ENCODE data around the gene CCND1. TPM values are rescaled to one million over a fixed set of nuclear protein-coding genes. Genes with fewer than 3 reads are reported as not detected.

Gene CCND1
- total RNA-seq, 1 donor from 2014 or later = 85.0 TPM

DNA sequence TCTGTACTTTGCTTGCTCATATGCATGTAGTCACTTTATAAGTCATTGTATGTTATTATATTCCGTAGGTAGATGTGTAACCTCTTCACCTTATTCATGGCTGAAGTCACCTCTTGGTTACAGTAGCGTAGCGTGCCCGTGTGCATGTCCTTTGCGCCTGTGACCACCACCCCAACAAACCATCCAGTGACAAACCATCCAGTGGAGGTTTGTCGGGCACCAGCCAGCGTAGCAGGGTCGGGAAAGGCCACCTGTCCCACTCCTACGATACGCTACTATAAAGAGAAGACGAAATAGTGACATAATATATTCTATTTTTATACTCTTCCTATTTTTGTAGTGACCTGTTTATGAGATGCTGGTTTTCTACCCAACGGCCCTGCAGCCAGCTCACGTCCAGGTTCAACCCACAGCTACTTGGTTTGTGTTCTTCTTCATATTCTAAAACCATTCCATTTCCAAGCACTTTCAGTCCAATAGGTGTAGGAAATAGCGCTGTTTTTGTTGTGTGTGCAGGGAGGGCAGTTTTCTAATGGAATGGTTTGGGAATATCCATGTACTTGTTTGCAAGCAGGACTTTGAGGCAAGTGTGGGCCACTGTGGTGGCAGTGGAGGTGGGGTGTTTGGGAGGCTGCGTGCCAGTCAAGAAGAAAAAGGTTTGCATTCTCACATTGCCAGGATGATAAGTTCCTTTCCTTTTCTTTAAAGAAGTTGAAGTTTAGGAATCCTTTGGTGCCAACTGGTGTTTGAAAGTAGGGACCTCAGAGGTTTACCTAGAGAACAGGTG lies 11.1 kb downstream of the CCND1 start:
- H3K4me3 Mint-ChIP-seq = no peak overlapping the region
- H3K36me3 Mint-ChIP-seq = peaks cover 23% of the 10 kb centered on the region
- Histone ChIP-seq H2AFZ (replicated peaks) (no peak overlapping the region), H3K79me2 (ENCODE audit: low read depth) (peaks cover 9% of the 10 kb centered on the region), H3K27ac (no peak overlapping the region), H3F3A (ENCODE audit: low read depth) (peaks cover 19% of the 10 kb centered on the region), H3K4me1 (peaks cover 2% of the 10 kb centered on the region), H3K4me3 (no peak overlapping the region), H3K9ac (no peak overlapping the region), H3K27me3 (no peaks in the 10 kb centered on the region), H3K36me3 (no peaks in the 10 kb centered on the region), H3K9me3 (ENCODE audit: low read depth) (no peaks in the 10 kb centered on the region), H4K20me1 (ENCODE audit: low read depth) (peaks cover 56% of the 10 kb centered on the region), H3K4me2 (no peak overlapping the region)
- peaks cover 7% of the 10 kb centered on the region for H3K27me3 Mint-ChIP-seq (ENCODE audit: insufficient read depth, low read depth)
- DNase-seq (ENCODE audit: low spot score) = no peak
- TF ChIP-seq, protein P1, sequence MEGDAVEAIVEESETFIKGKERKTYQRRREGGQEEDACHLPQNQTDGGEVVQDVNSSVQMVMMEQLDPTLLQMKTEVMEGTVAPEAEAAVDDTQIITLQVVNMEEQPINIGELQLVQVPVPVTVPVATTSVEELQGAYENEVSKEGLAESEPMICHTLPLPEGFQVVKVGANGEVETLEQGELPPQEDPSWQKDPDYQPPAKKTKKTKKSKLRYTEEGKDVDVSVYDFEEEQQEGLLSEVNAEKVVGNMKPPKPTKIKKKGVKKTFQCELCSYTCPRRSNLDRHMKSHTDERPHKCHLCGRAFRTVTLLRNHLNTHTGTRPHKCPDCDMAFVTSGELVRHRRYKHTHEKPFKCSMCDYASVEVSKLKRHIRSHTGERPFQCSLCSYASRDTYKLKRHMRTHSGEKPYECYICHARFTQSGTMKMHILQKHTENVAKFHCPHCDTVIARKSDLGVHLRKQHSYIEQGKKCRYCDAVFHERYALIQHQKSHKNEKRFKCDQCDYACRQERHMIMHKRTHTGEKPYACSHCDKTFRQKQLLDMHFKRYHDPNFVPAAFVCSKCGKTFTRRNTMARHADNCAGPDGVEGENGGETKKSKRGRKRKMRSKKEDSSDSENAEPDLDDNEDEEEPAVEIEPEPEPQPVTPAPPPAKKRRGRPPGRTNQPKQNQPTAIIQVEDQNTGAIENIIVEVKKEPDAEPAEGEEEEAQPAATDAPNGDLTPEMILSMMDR (IDR thresholded peaks at IDR 0.05) = no peak
- TF ChIP-seq EZH2 (IDR thresholded peaks at IDR 0.05) (no peak), EZH2phosphoT487 (IDR thresholded peaks at IDR 0.05) (no peak)
- peaks cover 25% of the 10 kb centered on the region for H3K4me1 Mint-ChIP-seq
- no peaks in the 10 kb centered on the region for H3K9me3 Mint-ChIP-seq
- H3K27ac Mint-ChIP-seq = no peak overlapping the region

DNA sequence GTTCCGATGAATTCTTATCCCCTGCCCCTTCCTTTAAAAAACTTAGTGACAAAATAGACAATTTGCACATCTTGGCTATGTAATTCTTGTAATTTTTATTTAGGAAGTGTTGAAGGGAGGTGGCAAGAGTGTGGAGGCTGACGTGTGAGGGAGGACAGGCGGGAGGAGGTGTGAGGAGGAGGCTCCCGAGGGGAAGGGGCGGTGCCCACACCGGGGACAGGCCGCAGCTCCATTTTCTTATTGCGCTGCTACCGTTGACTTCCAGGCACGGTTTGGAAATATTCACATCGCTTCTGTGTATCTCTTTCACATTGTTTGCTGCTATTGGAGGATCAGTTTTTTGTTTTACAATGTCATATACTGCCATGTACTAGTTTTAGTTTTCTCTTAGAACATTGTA lies 12.0 kb downstream of the CCND1 start:
- Histone ChIP-seq H2AFZ (replicated peaks) (no peak overlapping the region), H3K27ac (no peak overlapping the region), H3F3A (ENCODE audit: low read depth) (peaks cover 28% of the 10 kb centered on the region), H3K9me3 (ENCODE audit: low read depth) (no peaks in the 10 kb centered on the region), H3K4me3 (no peak overlapping the region), H4K20me1 (ENCODE audit: low read depth) (peaks cover 47% of the 10 kb centered on the region), H3K4me1 (peaks cover 11% of the 10 kb centered on the region), H3K4me2 (no peak overlapping the region), H3K36me3 (no peaks in the 10 kb centered on the region), H3K9ac (no peak overlapping the region), H3K27me3 (no peaks in the 10 kb centered on the region), H3K79me2 (ENCODE audit: low read depth) (peaks cover 1% of the 10 kb centered on the region)
- Mint-ChIP-seq H3K27me3 (ENCODE audit: insufficient read depth, low read depth) (peaks cover 9% of the 10 kb centered on the region), H3K27ac (no peak overlapping the region), H3K4me1 (peaks cover 33% of the 10 kb centered on the region), H3K9me3 (no peaks in the 10 kb centered on the region), H3K36me3 (peaks cover 23% of the 10 kb centered on the region), H3K4me3 (no peak overlapping the region)
- no peak for DNase-seq (ENCODE audit: low spot score)
- no peak for TF ChIP-seq EZH2 (IDR thresholded peaks at IDR 0.05)

DNA sequence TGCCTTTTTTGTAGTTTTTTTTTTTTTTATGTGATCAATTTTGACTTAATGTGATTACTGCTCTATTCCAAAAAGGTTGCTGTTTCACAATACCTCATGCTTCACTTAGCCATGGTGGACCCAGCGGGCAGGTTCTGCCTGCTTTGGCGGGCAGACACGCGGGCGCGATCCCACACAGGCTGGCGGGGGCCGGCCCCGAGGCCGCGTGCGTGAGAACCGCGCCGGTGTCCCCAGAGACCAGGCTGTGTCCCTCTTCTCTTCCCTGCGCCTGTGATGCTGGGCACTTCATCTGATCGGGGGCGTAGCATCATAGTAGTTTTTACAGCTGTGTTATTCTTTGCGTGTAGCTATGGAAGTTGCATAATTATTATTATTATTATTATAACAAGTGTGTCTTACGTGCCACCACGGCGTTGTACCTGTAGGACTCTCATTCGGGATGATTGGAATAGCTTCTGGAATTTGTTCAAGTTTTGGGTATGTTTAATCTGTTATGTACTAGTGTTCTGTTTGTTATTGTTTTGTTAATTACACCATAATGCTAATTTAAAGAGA lies 12.5 kb downstream of the CCND1 start:
- Histone ChIP-seq H3K4me3 (no peak overlapping the region), H3K27ac (no peak overlapping the region), H3K36me3 (no peaks in the 10 kb centered on the region), H2AFZ (replicated peaks) (no peak overlapping the region), H4K20me1 (ENCODE audit: low read depth) (peaks cover 42% of the 10 kb centered on the region), H3K4me2 (no peak overlapping the region), H3K79me2 (ENCODE audit: low read depth) (no peaks in the 10 kb centered on the region), H3F3A (ENCODE audit: low read depth) (peaks cover 32% of the 10 kb centered on the region), H3K9ac (no peak overlapping the region), H3K27me3 (no peaks in the 10 kb centered on the region), H3K4me1 (peaks cover 13% of the 10 kb centered on the region), H3K9me3 (ENCODE audit: low read depth) (no peaks in the 10 kb centered on the region)
- no peak overlapping the region for H3K27ac Mint-ChIP-seq
- H3K27me3 Mint-ChIP-seq (ENCODE audit: insufficient read depth, low read depth) = peaks cover 9% of the 10 kb centered on the region
- no peak overlapping the region for H3K4me3 Mint-ChIP-seq
- peaks cover 38% of the 10 kb centered on the region for H3K4me1 Mint-ChIP-seq
- no peak for DNase-seq (ENCODE audit: low spot score)
- H3K9me3 Mint-ChIP-seq = no peaks in the 10 kb centered on the region
- H3K36me3 Mint-ChIP-seq = peaks cover 23% of the 10 kb centered on the region
- TF ChIP-seq EZH2phosphoT487 (IDR thresholded peaks at IDR 0.05) = no peak
- TF ChIP-seq EZH2 (IDR thresholded peaks at IDR 0.05) = no peak
- TF ChIP-seq, protein P1 (IDR thresholded peaks at IDR 0.05) = no peak

All from neural progenitor cell (in vitro differentiated cells).